BLaER1 treated with 17β-estradiol and CSF1 and Interleukin-3, amounts not matched to agents 10 nM and 100 nM (cell line): Measurements from ENCODE around the gene DDX27.
A peak's percentile ranks its signal among the peaks of the same experiment; 100 is the strongest.

Source experiments
- H3K27ac ChIP-seq, 11 experiments: shearing (Covaris generic); formaldehyde crosslinking; 2 replicates each; pipeline ENCODE4 v1.8.1; 2022
- H3K27me3 ChIP-seq, 11 experiments: shearing (Covaris generic); formaldehyde crosslinking; 2 replicates each; pipeline ENCODE4 v1.8.1; 2022
- H3K36me3 ChIP-seq, 11 experiments: shearing (Covaris generic); formaldehyde crosslinking; 2 replicates each; pipeline ENCODE4 v1.8.1; 2022
- H3K4me1 ChIP-seq, 10 experiments: shearing (Covaris generic); formaldehyde crosslinking; 2 replicates each; pipeline ENCODE4 v1.8.1; 2022
- H3K4me2 ChIP-seq, 11 experiments: shearing (Covaris generic); formaldehyde crosslinking; 2 replicates each; pipeline ENCODE4 v1.8.1; 2022
- H3K4me3 ChIP-seq, 10 experiments: shearing (Covaris generic); formaldehyde crosslinking; 2 replicates each; pipeline ENCODE4 v1.8.1; 2022
- H3K9ac ChIP-seq, 11 experiments: shearing (Covaris generic); formaldehyde crosslinking; 2 replicates each; pipeline ENCODE4 v1.8.1; 2022
- H3K9me3 ChIP-seq, 11 experiments: shearing (Covaris generic); formaldehyde crosslinking; replicated peaks in 1 of 11; 2 replicates each; pipeline ENCODE4 v1.8.1; 2022
- H4K20me1 ChIP-seq, 11 experiments: shearing (Covaris generic); formaldehyde crosslinking; 2 replicates each; pipeline ENCODE4 v1.8.1; 2022
- Cebpa-rat ChIP-seq, 11 experiments: shearing (Covaris generic); IDR thresholded peaks; 2 replicates each; pipeline ENCODE4 v1.8.1; 2022

Gene DDX27

DNA sequence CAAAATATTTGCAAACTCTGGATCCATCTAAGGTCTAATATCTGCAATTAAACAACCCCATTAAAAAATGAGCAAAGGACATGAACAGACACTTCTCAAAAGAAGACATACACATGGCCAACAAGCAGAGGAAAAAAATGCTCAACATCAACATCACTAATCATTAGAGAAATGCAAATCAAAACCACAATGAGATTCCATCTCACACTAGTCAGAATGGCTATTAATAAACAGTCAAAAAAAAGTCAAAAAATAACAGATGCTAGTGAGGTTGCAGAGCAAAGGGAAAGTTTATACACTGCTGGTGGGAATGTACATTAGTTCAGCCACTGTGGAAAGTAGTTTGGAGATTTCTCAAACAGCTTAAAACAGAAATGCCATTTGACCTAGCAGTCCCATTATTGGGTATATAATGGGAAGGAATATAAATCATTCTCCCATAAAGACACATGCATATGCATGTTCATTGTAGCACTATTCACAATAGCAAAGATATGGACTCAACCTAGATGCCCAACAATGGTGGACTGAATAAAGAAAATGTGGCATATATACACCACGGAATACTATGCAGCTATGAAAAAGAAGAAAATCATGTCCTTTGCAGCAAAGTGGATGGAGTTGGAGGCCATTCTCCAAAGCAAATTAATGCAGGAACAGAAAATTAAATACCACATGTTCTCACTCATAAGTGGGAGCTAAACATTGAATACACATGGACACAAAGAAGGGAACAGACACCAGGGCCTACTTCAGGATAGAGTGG lies 49.6 kb downstream of the DDX27 start:
- Histone ChIP-seq H3K27ac (no peak overlapping the region), H3K4me1 (peaks cover 21 to 74% (median 31%) of the 10 kb centered on the region in 10 experiments), H3K9me3 (peaks cover 0 to 39% (median 32%) of the 10 kb centered on the region in 11 experiments; a peak in 20 of 22 replicates), H3K27me3 (no peaks in the 10 kb centered on the region), H4K20me1 (peaks cover 82 to 99% (median 98%) of the 10 kb centered on the region in 11 experiments), H3K4me2 (peak overlapping the region in 10 of 11 experiments; percentile 14 to 89 (median 72); a peak in 19 of 22 replicates), H3K9ac (no peak overlapping the region), H3K4me3 (peak overlapping the region; percentile 4 to 48 (median 35); a peak in 14 of 20 replicates), H3K36me3 (peaks cover 82 to 97% (median 96%) of the 10 kb centered on the region in 11 experiments)
- TF ChIP-seq Cebpa-rat (IDR thresholded peaks at IDR 0.05): no peak

GRCh38 chr20:49270177-49270576 lies 51.0 kb downstream of the DDX27 start:
- peak overlapping the region in 10 of 11 experiments; percentile 4 to 89 (median 39); a peak in 12 of 22 replicates for H3K4me2 ChIP-seq
- peaks cover 77 to 97% (median 93%) of the 10 kb centered on the region in 11 experiments for H3K36me3 ChIP-seq
- H3K9ac ChIP-seq: 0 out of 22 replicates have a peak overlapping the region, but pooled peaks of 1 of the 11 experiments have one; percentile 2
- peaks cover 23 to 82% (median 33%) of the 10 kb centered on the region in 10 experiments for H3K4me1 ChIP-seq
- H3K4me3 ChIP-seq: peak overlapping the region in 7 of 10 experiments; percentile 8 to 48 (median 35); a peak in 7 of 20 replicates
- peaks cover 0 to 39% (median 32%) of the 10 kb centered on the region in 11 experiments; a peak in 20 of 22 replicates for H3K9me3 ChIP-seq
- no peak for TF ChIP-seq Cebpa-rat (IDR thresholded peaks at IDR 0.05)
- H4K20me1 ChIP-seq: peaks cover 76 to 98% (median 94%) of the 10 kb centered on the region in 11 experiments
- no peak overlapping the region for H3K27ac ChIP-seq
- no peaks in the 10 kb centered on the region for H3K27me3 ChIP-seq

DNA sequence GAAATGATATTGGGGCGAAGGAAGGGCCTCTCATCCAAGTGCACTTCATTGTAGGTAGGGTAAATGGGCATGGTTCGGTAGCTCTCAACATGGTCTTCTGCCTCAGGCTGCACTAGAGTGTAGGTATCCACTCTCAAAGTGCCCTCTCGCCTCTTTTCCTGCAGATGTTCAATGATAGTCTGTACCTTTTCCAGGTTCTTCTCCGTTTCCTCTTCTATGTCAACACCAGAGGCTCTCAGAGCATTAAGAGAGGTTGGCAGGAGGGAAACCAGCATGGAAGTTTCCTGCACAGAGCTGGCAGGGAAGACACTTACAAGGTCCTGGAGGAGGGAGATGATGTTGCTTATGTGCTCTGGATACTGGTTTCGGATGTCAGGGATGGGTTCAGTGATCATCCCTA lies 51.5 kb downstream of the DDX27 start:
- Histone ChIP-seq H3K9me3 (peaks cover 0 to 39% (median 32%) of the 10 kb centered on the region in 11 experiments; a peak in 20 of 22 replicates), H4K20me1 (peaks cover 77 to 98% (median 94%) of the 10 kb centered on the region in 11 experiments), H3K27me3 (no peaks in the 10 kb centered on the region), H3K4me3 (no peak overlapping the region), H3K4me1 (peaks cover 29 to 85% (median 39%) of the 10 kb centered on the region in 10 experiments), H3K4me2 (peak overlapping the region in 6 of 11 experiments; percentile 25 to 89 (median 72); a peak in 6 of 22 replicates), H3K36me3 (peaks cover 77 to 97% (median 93%) of the 10 kb centered on the region in 11 experiments), H3K9ac (no peak overlapping the region), H3K27ac (no peak overlapping the region)
- TF ChIP-seq Cebpa-rat (IDR thresholded peaks at IDR 0.05): no peak

DNA sequence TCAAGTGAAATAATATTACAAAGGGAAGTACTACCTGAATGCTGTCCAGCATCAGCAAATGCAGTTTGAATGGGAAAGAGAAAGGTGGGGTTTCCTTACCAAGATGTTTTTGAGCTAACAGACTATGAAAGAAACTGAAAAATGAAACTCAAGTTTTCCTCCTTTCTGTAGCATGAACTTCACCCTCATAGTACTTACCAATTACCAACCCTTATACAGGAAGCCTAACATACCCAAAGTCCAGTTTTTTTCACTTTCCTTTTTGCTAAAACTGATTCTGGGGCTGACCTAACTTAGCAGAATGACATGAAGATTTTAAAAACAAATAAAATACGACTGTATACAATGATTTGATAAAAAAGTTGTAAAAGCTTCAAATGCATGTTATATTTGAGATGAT lies 53.4 kb downstream of the DDX27 start:
- Histone ChIP-seq H3K4me1 (peaks cover 26 to 76% (median 34%) of the 10 kb centered on the region in 10 experiments), H3K36me3 (peaks cover 74 to 82% (median 79%) of the 10 kb centered on the region in 11 experiments), H3K4me2 (no peak overlapping the region), H3K27ac (no peak overlapping the region), H3K4me3 (no peak overlapping the region), H4K20me1 (peaks cover 66 to 98% (median 85%) of the 10 kb centered on the region in 11 experiments), H3K9me3 (peaks cover 0 to 39% (median 32%) of the 10 kb centered on the region in 11 experiments; a peak in 20 of 22 replicates), H3K27me3 (no peaks in the 10 kb centered on the region), H3K9ac (no peak overlapping the region)
- TF ChIP-seq Cebpa-rat (IDR thresholded peaks at IDR 0.05): no peak

GRCh38 chr20:49273696-49274277 lies 54.6 kb downstream of the DDX27 start:
- Histone ChIP-seq H3K9me3 (peaks cover 0 to 32% (median 28%) of the 10 kb centered on the region in 11 experiments; a peak in 20 of 22 replicates), H3K4me1 (peaks cover 19 to 65% (median 27%) of the 10 kb centered on the region in 10 experiments), H4K20me1 (peaks cover 55 to 87% (median 75%) of the 10 kb centered on the region in 11 experiments), H3K36me3 (peaks cover 65 to 73% (median 68%) of the 10 kb centered on the region in 11 experiments), H3K27me3 (no peaks in the 10 kb centered on the region), H3K9ac (no peak overlapping the region; a peak in 1 of 22 replicates), H3K4me3 (no peak overlapping the region), H3K4me2 (peak overlapping the region in 4 of 11 experiments; percentile 9 to 34 (median 27); a peak in 2 of 22 replicates), H3K27ac (no peak overlapping the region)
- no peak for TF ChIP-seq Cebpa-rat (IDR thresholded peaks at IDR 0.05)

DNA sequence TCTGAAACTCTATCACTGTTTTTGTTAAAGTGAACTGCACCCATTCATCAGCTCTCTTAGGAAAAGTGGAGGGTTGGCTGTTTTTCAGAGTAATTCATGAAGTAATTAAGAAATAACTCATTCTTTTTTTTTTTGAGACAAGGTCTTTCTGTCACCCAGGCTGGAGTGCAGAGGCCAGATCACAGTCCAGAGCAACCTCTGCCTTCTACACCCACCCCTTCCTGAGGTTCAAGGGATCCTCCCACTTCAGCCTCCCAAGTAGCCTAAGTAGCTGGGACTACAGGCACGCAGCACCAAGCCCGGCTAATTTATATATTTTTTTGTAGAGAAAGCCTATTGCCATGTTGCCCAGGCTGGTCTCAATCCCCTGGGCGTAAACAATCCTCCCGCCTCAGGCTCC lies 56.0 kb downstream of the DDX27 start:
- peaks cover 64 to 73% (median 68%) of the 10 kb centered on the region in 11 experiments for H3K36me3 ChIP-seq
- H4K20me1 ChIP-seq: peaks cover 54 to 87% (median 75%) of the 10 kb centered on the region in 11 experiments
- H3K4me2 ChIP-seq: peak overlapping the region; percentile 82 to 96 (median 91)
- peak overlapping the region in 8 of 11 experiments; percentile 4 to 99 (median 97); a peak in 7 of 22 replicates for H3K27ac ChIP-seq
- TF ChIP-seq Cebpa-rat (IDR thresholded peaks at IDR 0.05): no peak
- no peaks in the 10 kb centered on the region for H3K27me3 ChIP-seq
- peaks cover 18 to 59% (median 23%) of the 10 kb centered on the region in 10 experiments for H3K4me1 ChIP-seq
- H3K9me3 ChIP-seq: peaks cover 12 to 29% (median 26%) of the 10 kb centered on the region in 11 experiments
- H3K4me3 ChIP-seq: peak overlapping the region in 7 of 10 experiments; percentile 87 to 98 (median 91); a peak in 8 of 20 replicates
- H3K9ac ChIP-seq: peak overlapping the region; percentile 93 to 100 (median 97); a peak in 10 of 22 replicates

- TF ChIP-seq Cebpa-rat (IDR thresholded peaks at IDR 0.05): no peak
- H3K4me1 ChIP-seq: peaks cover 14 to 59% (median 24%) of the 10 kb centered on the region in 10 experiments
- H3K4me3 ChIP-seq: peak overlapping the region; percentile 76 to 98 (median 90); a peak in 18 of 20 replicates
- H3K27ac ChIP-seq: peak overlapping the region in 10 of 11 experiments; percentile 4 to 99 (median 97); a peak in 17 of 22 replicates
- H4K20me1 ChIP-seq: peaks cover 54 to 87% (median 75%) of the 10 kb centered on the region in 11 experiments
- peaks cover 16 to 29% (median 26%) of the 10 kb centered on the region in 11 experiments for H3K9me3 ChIP-seq
- peaks cover 64 to 73% (median 68%) of the 10 kb centered on the region in 11 experiments for H3K36me3 ChIP-seq
- H3K9ac ChIP-seq: peak overlapping the region; percentile 93 to 100 (median 97); a peak in 20 of 22 replicates
- no peaks in the 10 kb centered on the region for H3K27me3 ChIP-seq
- peak overlapping the region; percentile 82 to 96 (median 91) for H3K4me2 ChIP-seq
These were observed 56.4 kb downstream of the DDX27 start for GRCh38 chr20:49275636-49276035.

DNA sequence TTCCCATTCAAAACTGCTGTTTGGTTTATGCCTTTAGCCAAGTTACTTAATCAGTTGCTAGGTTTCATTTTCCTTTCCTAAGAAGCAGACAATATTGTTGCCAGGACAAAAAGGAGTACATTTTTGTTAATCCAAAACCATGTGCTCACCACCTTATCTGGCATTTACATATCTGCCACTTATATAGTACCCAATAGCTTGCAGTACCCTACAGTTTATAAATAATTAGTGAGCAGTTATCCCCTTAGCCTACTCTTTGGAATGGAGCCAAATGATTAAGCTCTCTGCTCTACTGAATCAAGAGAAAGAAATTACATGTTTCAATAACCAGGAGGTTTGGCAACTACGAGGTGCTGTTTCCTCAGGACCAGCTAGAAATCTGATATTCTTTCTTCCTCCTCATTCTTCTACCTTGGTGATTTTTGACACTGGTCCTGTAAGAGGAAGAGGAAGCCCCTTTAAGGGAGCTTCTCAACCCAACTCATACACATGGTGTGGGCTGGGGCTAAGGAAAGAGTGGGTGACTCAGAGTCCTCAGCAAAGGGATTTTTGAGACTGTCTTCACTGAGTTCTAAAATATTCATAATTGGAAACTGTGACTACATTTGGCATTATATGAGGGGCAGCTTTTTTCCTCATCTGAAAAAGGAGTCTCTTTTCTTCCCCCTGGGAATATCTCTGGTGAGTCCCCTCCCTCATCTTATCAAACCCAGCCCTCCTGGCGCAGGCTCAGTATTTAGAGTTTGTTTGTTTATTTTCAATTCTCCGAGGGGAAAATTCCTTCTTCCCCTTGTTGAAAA lies 57.1 kb downstream of the DDX27 start:
- TF ChIP-seq Cebpa-rat (IDR thresholded peaks at IDR 0.05): peak in 3 of 11 experiments; percentile 26 to 70 (median 35); a peak in 3 of 22 replicates
- Histone ChIP-seq H3K27me3 (no peaks in the 10 kb centered on the region), H3K36me3 (peaks cover 64 to 73% (median 68%) of the 10 kb centered on the region in 11 experiments), H3K9ac (peak overlapping the region; percentile 93 to 100 (median 97)), H3K4me1 (peaks cover 18 to 54% (median 29%) of the 10 kb centered on the region in 10 experiments), H3K27ac (peak overlapping the region; percentile 91 to 99 (median 97)), H3K4me3 (peak overlapping the region; percentile 76 to 98 (median 90)), H4K20me1 (peaks cover 54 to 87% (median 75%) of the 10 kb centered on the region in 11 experiments), H3K9me3 (peaks cover 23 to 29% (median 26%) of the 10 kb centered on the region in 11 experiments), H3K4me2 (peak overlapping the region; percentile 82 to 96 (median 91))
